Fibroblast of skin of right biceps (primary cell): ENCODE results near the gene FAM221B.
A peak's percentile ranks its signal among the peaks of the same experiment; 100 is the strongest.

Source experiments
- DNase-seq: peaks from one replicate; pipeline ENCODE4 v3.0.0-alpha.2; 2013

The FAM221B gene

DNA sequence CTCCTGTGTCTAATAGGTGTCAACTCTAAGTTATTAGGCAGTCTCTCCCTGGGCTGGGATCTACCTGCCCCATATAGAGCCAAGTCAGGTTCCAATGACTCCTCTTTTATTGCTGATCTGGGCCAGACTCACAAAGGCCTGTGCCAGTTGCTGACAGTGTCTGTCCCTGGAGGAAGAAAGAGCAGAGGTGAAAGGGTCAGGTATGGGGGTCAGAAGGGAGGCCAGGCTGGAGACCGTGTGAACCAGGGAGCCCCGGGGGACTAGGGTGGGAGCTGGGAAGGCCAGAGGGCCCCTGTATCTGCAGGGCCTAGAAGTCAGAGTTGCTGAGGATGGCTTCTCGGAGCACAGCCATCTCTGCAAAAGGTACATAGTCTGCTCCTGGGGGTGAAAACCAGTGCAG, 10.2 kb downstream of the FAM221B start:
- no peak for DNase-seq

- no peak for DNase-seq
Observed at GRCh38 chr9:35816708-35817107, 11.8 kb downstream of the FAM221B start.

- DNase-seq: peak; percentile 99
Observed at GRCh38 chr9:35814841-35815543, 13.5 kb downstream of the FAM221B start, which contains the start of gene HINT2. HINT2 (minus strand) TSS chr9:35815042; CDS start chr9:35814979, 63 bp downstream.

- peak; percentile 49 for DNase-seq
Observed at GRCh38 chr9:35814106-35814840, 14.3 kb downstream of the FAM221B start.

- DNase-seq: peak; percentile 36
Observed at GRCh38 chr9:35813434-35814105, 15.0 kb downstream of the FAM221B start.

DNA sequence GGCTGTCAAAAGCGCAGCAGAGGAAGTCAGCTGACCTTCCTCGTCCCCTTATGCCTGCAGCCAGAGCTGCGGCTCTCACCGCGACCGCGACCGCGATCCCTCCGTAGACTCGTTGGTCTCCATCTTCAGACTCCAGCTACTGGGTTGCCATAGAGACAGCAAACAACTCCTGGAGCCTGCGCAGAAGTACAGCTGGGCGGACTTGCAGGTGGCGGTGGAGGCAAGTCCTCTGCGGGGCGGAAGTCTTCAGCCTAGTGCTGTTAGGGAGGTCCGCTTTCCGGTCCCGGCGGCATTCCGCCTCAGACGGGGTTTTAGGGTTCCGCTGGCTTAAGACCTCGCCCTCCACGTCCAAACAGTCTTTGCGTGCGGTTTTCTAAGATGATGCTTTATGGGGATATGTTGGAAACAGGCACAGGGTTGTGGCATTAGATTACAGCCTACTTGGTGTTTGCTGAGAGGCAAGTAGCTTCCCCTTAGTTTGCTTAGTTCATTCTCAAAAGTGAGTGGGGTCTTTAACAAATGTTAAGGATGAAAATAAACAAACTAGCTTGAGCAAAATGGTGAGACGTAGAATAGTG, 16.4 kb downstream of the FAM221B start, which contains the start of gene SPAG8:
Gene SPAG8, minus strand, starts transcription at position 238 of the 578 bp plus-strand sequence. Its CDS starts 115 bp downstream, at position 123.
- DNase-seq: peak; percentile 96

DNA sequence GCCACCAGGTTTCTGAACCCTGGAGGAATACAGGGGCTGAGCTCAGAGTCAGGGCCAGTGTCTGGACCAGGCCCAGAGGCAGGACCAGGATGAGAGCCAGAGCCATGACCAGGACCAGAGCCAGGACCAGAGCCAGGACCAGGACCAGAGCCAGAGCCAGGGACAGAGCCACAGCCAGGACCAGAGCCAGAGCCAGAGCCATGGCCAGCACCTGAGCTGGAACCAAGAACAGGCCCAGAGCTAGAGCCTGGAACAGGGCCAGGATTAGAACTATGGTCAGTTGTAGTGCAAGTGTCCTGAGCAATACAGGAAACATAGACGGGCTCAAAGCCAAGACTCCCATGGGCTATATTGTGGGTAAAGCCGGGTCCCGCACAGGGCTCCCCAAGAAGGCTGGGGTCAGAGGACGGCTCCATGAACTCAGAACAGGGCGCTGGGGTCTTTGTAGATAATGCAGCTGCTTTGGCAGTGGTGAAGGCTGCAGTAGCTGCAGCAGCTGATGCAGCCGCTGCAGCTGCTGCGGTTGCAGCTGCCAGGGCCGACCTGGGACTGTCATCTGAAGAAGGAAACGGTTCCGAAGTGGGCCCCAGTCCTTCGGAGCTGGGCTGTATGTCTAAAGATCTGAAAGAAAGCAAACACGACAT, 17.0 kb downstream of the FAM221B start:
- DNase-seq: no peak

DNA sequence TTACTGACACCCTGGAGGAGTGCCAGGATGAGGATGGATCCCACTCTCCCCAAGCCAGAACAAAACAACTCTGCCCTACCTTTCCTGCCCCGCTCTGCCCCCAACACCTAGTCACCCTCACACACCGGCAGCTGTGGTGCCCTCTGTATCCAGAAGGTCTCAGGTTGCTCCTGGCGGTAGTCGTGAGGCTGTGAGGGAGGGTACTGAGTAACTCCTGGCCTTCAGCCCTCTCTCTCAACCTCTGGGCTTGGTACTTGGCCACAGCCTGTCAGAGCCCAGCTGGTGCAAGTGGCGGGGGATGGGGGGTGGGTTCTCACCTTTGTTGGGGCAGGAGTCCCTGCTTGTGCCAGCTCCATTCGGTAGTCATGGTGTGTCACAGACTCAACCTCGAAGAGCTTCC, 18.4 kb downstream of the FAM221B start:
- DNase-seq: no peak

DNA sequence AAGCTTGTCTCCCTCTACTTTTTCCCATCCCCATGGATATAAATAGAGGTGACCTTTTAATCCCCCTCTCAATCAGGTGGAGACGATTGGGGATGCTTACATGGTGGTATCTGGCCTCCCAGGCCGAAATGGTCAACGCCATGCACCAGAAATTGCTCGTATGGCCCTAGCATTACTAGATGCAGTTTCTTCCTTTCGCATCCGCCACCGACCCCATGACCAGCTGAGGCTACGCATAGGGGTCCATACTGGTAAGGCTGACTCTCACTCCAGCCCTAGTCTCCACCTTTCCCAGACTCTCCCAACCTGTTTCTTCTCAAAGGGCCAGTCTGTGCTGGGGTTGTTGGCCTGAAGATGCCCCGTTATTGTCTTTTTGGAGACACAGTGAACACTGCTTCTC, 20.1 kb downstream of the FAM221B start:
- DNase-seq: no peak

GRCh38 chr9:35806101-35806500, 22.4 kb downstream of the FAM221B start:
- DNase-seq: no peak

DNA sequence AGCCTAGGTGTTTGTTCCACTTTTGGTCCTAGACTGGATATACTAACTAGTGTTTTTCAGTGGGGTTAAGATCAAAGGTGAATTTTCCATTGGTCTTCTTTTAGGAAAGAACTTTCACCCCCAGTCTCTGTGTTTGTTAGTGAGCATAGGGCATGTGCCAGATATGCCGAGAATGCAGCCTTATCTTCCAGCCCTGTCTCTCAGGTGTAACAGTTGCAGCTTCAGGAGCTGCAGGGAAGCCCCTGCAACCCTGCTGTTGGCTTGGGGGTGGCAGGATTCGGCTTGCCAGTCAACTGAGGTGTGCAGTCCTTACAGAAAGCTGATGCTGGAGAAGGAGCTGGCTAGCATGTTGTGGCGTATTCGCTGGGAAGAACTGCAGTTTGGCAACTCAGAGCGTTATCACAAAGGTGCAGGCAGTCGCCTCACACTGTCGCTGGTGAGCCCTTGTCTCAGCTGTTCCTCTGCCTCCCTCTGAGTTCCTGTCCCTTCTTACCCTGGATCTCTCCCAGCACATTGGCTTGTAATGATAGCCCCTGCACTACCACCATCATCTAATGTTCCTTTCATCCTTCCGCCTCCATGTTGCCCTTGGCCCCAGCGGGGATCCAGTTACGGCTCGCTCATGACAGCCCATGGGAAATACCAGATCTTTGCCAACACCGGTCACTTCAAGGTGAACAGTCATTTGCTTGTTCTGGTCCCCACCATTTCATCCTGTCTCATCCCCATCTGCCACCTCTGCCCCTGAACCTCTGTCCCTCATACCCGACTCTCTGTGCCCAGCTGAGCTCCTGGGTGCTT, 27.0 kb downstream of the FAM221B start:
- no peak for DNase-seq

- no peak for DNase-seq
Observed at GRCh38 chr9:35800530-35800929, 28.0 kb downstream of the FAM221B start.

DNA sequence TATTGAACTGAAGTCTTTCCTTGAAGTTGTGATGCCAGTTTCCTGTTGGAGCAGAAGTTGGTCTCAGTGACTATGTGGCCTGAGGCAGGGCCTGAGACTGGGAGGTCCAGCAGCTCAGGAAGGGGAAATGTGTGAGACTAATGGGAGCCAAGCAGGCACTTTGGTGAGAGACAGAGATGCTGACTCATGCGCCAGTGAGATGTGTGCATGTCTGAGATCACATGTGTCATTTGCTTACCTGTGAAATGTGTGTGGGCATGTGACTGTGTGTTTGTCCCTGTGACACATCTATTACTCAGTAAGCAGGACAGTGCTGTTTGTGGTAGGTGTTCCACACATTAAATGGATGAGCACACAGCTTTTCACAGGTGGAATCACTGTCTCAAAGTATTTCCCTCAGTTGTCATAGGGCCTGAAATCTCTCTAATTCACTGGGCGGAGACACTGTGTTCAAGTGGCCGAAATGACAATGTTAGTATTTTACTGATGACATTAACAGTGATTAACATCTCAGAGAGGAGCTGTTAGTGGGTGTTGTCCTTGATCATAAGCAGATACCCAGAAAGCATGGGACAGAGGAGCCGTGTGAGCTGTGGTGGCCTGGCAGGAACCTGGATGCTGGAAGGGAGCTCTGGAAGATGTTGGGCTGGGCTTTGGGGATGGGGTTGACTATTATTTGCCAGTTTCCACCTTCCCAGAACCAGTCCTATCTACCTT, 29.7 kb downstream of the FAM221B start:
- peak; percentile 65 for DNase-seq

DNA sequence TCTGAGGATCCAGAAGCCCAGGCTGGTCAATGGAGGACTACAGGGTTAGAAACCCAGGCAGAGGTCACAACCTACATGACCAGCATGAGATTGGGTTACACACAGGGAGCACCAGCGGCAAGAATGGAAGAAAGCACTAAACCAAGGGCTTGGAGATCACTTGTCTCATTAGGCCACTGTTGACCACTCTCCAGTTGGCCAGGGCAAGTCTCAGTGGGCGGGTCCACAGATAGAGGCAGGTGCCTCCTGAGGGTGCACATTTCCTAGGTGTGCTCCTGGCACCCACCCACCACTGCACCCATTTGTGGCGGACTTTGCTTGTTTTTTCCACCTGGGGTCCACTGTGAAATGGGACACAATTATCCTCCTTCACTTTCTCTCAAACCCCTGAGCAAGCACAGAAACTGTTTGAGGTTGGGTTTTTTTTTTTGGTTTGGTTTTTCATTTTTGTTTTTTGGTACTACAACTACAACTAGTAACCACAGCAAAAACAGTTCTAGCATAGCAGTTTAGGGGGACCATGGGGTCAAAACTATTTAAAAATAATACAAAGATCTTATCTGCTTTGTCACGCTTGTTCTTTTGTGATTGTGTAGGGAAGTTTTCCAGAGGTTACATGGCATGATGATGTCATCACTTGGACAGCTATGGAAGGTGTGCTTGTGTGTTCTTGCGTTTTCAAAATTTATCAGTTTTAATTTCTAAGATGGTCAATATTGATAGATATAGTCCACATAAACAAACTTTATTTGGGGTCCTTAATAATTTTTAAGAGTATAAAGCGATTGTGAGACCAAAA, 31.0 kb downstream of the FAM221B start:
- DNase-seq: no peak

DNA sequence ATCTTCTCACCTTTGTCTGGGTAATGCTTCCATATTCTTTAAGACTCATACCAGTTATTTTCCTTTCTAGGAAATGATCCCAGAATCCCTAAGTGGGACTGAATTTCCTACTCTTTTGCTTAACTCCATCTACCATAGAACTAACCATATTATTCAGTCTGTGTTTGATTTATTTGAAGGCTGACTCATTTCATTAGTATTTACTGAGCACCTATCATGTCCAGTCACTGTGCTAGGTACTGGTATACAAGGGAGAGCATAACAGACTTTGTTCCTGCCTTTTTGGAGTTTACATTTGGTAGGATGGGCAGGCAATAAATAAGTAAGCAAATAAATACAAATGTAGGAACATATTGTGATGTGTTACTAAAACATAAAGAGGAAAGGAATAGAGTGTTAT, 32.8 kb downstream of the FAM221B start:
- no peak for DNase-seq

GRCh38 chr9:35793461-35793860, 35.1 kb downstream of the FAM221B start:
- no peak for DNase-seq

DNA sequence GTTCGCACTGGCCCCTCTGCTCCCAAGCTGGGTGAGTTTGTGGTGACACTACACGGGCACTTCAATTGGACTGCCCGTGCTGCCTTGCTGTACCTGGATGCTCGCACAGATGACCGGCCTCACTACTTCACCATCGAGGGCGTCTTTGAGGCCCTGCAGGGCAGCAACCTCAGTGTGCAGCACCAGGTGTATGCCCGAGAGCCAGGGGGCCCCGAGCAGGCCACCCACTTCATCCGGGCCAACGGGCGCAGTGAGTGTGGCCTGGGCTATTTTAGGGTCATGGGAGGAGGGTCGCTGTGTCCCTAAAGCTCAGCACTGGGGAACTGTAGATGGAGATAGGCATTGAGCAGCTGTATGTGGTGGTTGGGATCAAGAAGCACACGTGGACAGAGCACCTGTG, 35.7 kb downstream of the FAM221B start:
- no peak for DNase-seq

DNA sequence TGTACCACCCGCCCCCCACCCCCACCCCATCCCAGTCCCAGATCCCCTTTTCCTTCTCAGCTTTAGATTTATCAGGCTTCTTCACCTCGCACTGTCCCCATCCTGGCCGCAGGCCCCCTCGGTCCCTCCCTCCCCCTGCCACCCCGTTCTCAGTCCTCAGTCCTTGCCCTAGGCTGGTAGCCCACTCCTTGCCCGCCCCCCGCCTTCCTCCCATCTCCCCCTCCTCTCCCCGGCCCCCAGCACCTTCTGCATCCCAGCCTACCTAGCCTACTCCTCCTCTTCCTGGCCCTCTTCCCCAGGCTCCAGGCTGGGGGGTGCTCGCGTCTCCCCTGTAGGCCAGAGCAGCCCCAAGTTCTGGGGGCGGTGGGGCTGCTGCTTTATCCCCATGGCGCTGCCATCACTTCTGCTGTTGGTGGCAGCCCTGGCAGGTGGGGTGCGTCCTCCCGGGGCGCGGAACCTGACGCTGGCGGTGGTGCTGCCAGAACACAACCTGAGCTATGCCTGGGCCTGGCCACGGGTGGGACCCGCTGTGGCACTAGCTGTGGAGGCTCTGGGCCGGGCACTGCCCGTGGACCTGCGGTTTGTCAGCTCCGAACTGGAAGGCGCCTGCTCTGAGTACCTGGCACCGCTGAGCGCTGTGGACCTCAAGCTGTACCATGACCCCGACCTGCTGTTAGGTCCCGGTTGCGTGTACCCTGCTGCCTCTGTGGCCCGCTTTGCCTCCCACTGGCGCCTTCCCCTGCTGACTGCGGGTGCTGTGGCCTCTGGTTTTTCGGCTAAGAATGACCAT, 36.3 kb downstream of the FAM221B start:
- no peak for DNase-seq

DNA sequence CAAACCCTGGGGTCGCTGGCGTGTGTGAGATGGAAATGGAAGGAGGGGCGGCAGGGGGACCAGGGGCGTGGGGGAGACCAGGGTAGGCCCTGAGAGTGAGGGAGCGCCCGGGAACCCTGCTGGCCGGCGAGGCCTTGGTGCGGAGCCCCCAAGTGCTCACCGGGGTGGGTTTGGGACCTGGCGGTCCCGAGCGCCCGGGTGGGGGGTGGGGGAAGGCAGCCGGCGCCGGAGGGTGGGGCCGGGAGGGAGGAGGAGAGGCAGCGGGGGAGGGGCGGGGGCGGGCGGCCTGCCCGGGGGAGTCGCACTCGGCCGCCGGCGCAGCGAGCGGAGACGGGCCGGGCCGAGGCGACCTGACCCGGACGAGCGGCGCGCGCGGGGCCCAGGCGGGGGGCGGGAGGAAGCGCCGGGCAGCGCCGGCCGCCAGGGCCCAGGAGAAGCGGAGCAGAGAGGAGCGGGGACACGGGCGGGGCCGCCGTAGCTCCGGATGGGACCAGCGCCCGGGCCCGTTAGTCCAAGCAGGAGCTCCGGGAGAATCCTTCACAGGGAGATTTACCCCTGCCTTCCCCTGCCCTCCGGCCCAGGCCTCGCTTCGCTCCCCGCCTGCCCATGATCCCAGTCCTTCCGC, 37.1 kb downstream of the FAM221B start, which contains the start of gene NPR2:
Gene NPR2, plus strand, starts transcription at position 295 of the 625 bp plus-strand sequence. CDS start 818 bp downstream, outside the sequence.
- DNase-seq: peak; percentile 55
